K562 (cell line): ENCODE results near the gene CD19. TPM values are rescaled to one million over a fixed set of nuclear protein-coding genes. Genes with fewer than 3 reads are reported as not detected.

Experiments used
- ATF1 ChIP-seq, 2 experiments: fragments of 450-650 bp in 1 of 2; IDR thresholded peaks; 2 replicates each; pipeline ENCODE4 v1.6.1; 2016; ENCODE audit warnings: missing compliant biosample characterization in 1 of 2, missing genetic modification characterization in 1 of 2
- BACH1 ChIP-seq: fragments of 200-800 bp; sonication (Bioruptor generic); IDR thresholded peaks from 2 replicates; pipeline ENCODE4 v1.6.1; 2016; ENCODE audit warnings: missing genetic modification characterization, missing compliant biosample characterization
- ELK3 ChIP-seq: fragments of 450-650 bp; formaldehyde crosslinking; IDR thresholded peaks from 2 replicates; pipeline ENCODE4 v1.4.0; 2020; ENCODE audit warnings: mild to moderate bottlenecking
- MYBL2 ChIP-seq, 2 experiments: fragments of 450-650 bp in 1 of 2; sonication (generic) in 1 of 2; formaldehyde crosslinking in 1 of 2; IDR thresholded peaks; 2 replicates each; pipeline versions ENCODE4 v1.6.1 to v1.8.1; 2017 to 2022; ENCODE audit warnings: borderline replicate concordance in 1 of 2, inconsistent platforms in 1 of 2, low read depth in 1 of 2, mild to moderate bottlenecking in 1 of 2, missing genetic modification reagents in 1 of 2, moderate library complexity in 1 of 2
- ZBTB49 ChIP-seq: sonication (generic); formaldehyde crosslinking; IDR thresholded peaks from 2 replicates; pipeline ENCODE4 v1.8.0; 2022; ENCODE audit warnings: missing genetic modification reagents, mild to moderate bottlenecking, borderline replicate concordance
- ZNF217 ChIP-seq: sonication (generic); formaldehyde crosslinking; IDR thresholded peaks from 2 replicates; pipeline ENCODE4 v1.8.0; 2022; ENCODE audit warnings: mild to moderate bottlenecking, missing genetic modification reagents
- ZNF395 ChIP-seq: fragments of 200-800 bp; sonication (Bioruptor generic); IDR thresholded peaks from 2 replicates; pipeline ENCODE4 v1.6.1; 2017; ENCODE audit warnings: missing genetic modification characterization, missing compliant biosample characterization
- ZSCAN29 ChIP-seq: fragments of 450-650 bp; IDR thresholded peaks from 2 replicates; pipeline ENCODE4 v1.6.1; 2017
- polyA plus RNA-seq, 8 experiments: library from polyadenylated mRNA; depleted of rRNA in 4 of 8; stranded (reverse) in 5 of 8; unstranded in 3 of 8; fragments of >200 nt; fragmentation: Nextera tagmentation in 2 of 8; fragmentation: Illumina TruSeq in 1 of 8; extraction: Ambion mirVana in 2 of 8; extraction: Trizol in 1 of 8; gene quantifications; 2 replicates each; pipeline versions ENCODE4 v1.2.1 to v1.2.3, GENCODE V29; 2011 to 2014; ENCODE audit warnings: inconsistent platforms in 1 of 8, missing spikeins in 1 of 8
- total RNA-seq, 7 experiments: library from RNA; depleted of rRNA in 6 of 7; stranded (reverse); fragments of >200 nt in 6 of 7; fragmentation: Illumina TruSeq in 2 of 7; extraction: Trizol in 2 of 7; gene quantifications; 2 replicates each; pipeline versions ENCODE4 v1.2.1 to v1.2.3, GENCODE V29; 2011 to 2021; ENCODE audit warnings: low replicate concordance in 1 of 7

The CD19 gene
- total and polyA plus RNA-seq, 9 of the 15 experiments (the other 6 are each of a cell fraction or from before 2014, with no cell fraction given), result 0.27 to 3.7 (median 2.0) TPM; not detected in 1

GRCh38 chr16:28910086-28911031, 21.4 kb upstream of the CD19 start (continued):
- TF ChIP-seq ZBTB49 (no peak), ZSCAN29 (no peak), ZNF217 (CRISPR knock-in tag) (no peak), ZNF395 (CRISPR knock-in tag) (no peak), BACH1 (no peak), ELK3 (no peak), ATF1 (CRISPR knock-in tag; IDR thresholded peaks at IDR 0.05) (no peak), ATF1 (tag; IDR thresholded peaks at IDR 0.05) (no peak), MYBL2 (IDR thresholded peaks at IDR 0.05; ENCODE audit: low read depth) (no peak), MYBL2 (CRISPR knock-in tag; IDR thresholded peaks at IDR 0.05; ENCODE audit: borderline replicate concordance) (no peak)
